Hypothalamus (tissue), 51 donors: ENCODE data around the gene TNFRSF1B.

ENCODE experiments used
- DNase-seq, 51 donors: peaks; one replicate each; lab custom pipeline; 2025; lab: John Stamatoyannopoulos, UW

TNFRSF1B gene

DNA sequence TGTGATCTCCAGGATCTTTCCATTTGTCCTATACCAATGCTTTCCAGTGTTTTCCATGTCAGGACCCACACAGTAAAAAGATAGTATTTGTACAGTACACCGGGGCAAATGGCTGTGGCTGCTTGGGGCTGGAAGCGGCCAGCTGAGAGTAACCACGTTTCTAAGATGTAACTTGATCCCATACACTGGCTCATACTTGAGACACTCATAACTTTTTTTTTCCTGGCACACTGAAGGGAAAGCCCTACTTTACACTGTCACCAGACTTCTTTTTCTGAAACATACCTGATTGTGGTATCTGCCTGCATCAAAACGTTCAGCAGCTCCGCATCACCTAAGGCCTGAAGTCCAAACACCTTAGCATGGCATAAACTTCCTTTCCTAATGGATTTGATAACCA lies 84.7 kb downstream of the TNFRSF1B start:
- DNase-seq = no peak

DNA sequence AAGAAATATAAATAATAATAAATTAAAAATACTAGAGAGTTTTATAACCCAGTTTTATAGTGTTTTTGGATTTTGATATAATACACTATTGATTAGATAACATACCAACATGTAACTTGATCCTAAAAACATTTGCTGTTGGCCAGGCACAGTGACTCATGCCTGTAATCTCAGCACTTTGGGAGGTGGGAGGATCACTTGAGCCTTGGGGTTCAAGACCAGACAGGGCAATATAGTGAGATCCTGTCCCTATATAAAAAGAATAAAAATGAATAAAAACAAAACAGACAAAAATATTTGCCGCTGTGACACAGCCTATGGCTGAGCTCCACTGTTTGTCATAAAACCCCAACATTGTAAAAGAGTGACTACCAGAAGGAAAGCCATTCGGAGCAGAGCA lies 89.1 kb downstream of the TNFRSF1B start:
- DNase-seq = no peak

DNA sequence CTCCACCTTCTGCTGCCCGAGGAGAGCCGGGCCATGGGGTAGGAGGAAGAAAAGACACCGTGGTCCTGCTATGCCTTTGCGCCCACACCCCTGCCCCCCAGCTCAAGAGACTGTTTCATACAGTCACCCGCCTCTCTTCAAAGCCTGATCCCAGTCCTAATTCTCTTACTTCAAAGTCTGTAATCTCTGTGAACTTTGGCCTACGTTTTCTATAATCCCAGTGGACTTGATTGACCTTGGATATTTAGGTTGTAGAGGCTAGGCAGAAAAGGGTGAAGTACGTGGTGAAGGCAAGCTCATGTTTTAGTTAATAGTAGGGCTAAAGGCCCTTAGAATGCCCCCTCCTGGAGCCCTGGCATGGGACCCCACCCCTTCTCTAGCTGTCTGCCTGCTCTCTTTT lies 91.5 kb downstream of the TNFRSF1B start:
- DNase-seq = no peak
